HG03558 (cell line): ENCODE data around the gene MOCOS.

Source experiments
- ATAC-seq: cut with Tn5 transposase; IDR thresholded peaks from one replicate; pipeline ENCODE4 v1.9.1; 2021; ENCODE audit warnings: moderate number of reproducible peaks; ENCODE audit not compliant: unreplicated experiment; ENCODE audit errors: extremely low read depth

The MOCOS gene

DNA sequence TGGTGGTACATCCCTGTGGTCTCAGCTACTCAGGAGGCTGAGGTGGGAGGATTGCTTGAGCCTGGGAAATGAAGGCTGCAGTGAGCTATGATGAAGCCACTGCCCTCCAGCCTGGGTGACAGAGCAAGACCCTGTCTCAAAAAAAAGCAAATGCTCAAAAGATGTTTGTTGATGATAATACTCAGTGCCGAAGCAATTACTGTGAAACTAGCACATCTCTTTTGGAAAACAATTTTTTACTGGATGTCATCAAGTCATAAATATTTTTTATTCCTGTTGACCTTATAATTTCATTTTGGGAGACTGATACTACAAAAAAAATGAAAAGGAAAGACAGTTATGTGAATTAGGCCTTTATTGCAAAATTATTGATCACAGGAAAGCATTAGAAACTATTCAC, 75.7 kb downstream of the MOCOS start:
- no peak for ATAC-seq

DNA sequence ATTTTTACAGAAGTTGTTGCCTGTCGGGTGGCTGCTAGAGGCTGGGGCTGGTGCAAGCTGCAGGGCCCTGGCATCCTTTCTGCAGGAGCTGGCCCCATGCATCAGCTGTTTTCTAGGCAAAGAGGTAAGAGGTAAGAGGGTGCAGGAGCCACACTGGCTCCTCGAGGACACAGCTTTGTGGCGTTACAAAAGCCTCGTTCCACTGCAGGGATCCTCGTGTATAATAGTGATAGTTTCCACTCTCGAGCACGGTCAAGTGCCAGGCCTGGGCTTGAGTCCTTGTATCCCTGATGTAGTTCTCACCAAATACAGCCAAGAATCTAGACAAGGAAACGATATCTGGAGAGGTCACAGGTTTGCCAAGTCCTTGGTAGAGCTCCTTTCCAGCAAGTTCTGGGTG, 77.0 kb downstream of the MOCOS start:
- ATAC-seq, result no peak

DNA sequence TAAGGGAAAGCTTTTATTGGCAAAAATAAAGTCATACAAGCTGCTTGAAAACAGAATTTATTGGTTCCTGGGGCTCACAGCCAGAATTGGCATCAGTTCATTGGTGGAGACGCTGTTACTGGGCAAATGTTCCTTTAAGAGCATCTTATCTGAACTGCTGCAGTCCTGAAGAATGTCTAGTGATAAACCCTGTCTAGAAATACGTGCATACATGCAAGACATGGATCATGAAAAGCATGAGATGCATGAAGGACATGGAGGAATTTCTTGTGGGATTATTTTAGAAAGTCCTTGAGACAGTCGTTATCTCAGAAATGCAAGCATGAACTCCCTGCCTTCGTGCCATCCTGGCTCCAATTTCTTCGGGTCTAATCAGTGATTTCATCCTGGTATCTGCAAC, 77.7 kb downstream of the MOCOS start:
- no peak for ATAC-seq

DNA sequence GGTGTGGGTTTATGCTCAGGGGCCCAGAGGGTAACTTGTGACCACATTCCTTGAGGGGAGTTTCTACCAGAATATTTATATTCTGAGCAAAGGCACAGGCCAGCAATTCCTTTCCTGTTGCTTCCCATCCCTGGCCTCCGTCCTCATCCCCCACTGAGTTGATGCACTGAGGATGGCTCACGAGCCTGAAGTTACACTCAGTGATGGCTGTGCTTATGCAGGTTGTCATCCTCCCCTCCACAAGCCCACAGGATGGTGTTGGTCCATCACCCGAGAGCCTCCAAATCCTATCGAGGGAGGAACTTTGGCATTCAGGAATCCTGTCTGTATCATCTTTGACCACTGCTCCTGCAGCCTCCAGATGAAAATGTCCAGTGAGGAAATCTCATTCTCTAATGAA, 81.9 kb downstream of the MOCOS start:
- ATAC-seq, result no peak

DNA sequence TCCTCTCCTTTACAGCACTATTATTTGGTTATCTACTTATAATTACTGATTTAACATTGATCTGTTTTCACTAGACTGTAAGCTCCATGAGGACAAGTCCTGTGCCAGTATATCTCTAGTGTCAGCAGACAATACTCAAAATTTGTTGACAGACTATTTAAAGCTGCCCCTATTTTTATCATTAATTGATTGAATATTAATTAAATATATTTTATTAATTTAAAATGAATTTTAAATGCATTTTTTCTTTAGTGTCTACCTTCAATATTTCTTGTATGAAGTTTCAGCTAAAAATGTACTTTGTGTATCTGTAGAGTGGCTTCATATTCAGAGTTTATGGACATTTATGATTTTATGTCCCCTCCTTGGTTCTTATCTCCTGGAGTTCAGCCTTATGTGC, 83.9 kb downstream of the MOCOS start:
- no peak for ATAC-seq

DNA sequence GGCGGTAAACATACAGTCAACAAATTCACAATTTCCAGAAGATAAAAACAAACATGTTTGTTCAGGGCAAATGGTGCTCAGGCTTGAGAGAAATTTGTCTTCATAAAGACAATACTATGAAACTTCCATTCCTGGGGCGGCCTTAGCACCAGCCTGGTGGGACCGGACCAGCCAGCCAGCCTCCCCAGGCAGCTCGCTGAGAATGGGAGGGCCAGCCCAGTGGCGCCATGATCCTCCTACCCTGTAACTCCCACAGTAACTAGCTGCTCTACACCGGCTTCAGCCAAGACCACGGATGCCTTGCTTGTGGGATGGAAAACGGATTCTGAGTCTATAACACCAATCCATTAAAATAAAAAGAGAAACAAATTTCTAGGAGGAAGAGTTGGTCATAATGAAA, 86.0 kb downstream of the MOCOS start:
- no peak for ATAC-seq

DNA sequence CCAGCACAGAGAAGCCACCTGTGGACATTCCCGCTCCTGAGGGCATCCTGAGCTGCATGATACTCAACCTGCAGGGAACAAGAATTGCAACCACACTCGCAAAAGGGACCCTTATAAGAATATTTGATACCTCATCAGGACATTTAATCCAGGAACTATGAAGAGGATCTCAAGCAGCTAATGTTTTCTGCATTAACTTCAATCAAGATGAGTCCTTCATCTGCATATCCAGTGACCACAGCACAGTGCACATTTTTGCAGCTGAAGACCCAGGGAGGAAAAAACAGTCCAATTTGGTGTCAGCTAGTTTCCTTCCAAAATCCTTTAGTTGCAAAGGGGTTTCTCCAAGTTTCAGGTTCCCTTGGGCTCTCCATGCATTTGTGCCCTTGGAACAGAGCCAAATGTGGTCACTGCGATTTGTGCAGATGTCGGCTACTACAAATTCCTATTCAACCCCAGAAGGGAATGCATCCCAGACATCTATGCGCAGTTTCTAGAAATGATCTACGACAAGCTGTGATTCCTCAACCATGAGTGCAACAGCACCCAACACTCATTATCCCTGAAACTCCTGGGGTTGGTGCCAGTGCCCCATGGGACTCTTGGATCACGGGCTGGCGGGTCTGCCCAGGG, 86.9 kb downstream of the MOCOS start:
- no peak for ATAC-seq

DNA sequence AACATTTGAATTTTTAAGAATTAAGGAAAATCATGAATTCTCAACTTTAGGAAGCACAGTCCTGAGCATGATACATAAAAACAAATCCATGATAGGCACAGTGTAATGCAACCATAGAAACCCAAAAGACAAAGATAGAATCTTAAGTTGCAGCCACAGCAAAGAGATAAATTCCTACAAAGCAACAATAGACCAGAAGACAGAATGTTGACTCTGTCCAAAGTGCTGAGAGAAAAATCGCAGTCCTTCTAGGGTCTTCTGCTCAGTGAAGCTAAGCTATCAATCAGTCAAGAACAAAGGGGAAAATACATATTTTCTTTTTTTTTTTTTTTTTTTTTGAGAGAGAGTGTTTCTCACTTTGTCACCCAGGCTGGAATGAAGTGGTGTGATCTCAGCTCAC, 88.3 kb downstream of the MOCOS start:
- no peak for ATAC-seq

DNA sequence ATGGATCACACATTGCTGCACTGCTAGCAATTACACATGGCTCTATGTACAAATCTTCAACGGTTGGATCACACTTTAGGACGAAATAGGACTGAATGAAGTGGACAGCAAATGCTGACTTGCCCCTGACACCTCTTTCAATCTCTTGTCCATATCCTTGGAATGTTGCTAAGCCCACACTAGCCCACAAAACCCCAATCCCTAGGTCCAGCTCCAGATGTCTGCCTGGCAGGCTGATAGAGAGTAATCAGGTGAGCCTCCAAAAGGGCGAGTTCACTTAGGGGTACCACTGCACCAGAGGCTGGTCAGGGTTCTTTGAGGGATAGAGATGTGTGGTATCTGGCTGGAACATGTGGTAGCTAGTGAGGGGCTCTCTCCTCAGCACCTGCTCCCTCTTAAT, 91.7 kb downstream of the MOCOS start:
- no peak for ATAC-seq

DNA sequence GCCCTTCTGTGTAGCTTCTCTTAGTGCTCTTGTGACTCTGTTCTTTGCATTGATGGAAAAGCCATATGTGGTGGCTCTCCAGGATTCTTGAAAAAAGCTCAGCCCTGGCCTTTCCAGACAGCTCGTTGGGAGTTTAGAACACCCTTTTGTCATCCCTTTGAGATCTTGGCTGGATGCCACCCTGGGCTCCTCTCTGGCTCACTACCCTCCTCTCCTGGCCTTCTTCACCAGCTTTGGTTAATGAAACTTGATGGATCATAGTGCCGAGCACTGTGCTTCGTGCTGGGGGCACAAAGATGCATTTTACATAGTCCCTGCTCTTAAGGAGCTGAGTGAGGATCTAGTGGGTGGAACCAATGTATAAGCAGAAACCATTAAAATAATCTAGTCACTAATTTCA, 94.6 kb downstream of the MOCOS start:
- ATAC-seq, result no peak

DNA sequence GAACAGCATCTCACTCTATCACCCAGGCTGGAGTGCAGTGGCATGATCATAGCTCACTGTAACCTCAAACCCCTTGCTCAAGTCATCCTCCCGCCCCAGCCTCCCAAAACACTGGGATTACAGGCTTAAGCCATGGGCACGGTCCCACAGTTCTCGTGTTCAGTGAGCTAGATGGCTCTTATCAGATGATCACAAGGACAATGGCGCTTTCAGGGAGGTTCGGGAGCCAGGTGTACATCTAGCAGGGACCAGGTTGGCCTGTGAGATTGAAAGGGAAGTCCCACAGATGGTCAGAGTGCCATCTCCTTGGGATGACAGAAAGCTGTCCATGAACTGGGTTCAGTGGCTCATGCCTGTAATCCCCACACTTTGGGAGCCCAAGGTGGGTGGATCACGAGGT, 96.2 kb downstream of the MOCOS start:
- ATAC-seq, result no peak

DNA sequence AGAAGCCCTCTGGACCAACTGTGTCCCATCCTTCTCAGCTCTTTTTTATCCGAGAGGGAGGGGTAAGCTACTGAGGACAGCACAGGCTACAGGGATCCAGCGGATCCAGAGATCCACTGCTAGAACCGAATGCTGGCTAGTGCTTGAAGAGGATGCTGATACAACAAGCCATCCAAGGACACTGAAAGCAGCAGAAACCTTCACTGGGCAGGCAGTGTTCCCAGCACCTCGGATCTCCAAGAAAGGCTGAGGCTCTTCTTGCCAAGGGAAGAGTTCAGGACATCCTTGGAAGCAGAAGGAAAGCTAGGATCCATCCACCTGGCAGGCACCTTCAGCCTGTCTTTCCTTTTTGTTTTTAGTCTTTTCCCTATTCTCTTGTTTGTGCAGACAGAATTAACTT, 97.0 kb downstream of the MOCOS start:
- ATAC-seq, result no peak

DNA sequence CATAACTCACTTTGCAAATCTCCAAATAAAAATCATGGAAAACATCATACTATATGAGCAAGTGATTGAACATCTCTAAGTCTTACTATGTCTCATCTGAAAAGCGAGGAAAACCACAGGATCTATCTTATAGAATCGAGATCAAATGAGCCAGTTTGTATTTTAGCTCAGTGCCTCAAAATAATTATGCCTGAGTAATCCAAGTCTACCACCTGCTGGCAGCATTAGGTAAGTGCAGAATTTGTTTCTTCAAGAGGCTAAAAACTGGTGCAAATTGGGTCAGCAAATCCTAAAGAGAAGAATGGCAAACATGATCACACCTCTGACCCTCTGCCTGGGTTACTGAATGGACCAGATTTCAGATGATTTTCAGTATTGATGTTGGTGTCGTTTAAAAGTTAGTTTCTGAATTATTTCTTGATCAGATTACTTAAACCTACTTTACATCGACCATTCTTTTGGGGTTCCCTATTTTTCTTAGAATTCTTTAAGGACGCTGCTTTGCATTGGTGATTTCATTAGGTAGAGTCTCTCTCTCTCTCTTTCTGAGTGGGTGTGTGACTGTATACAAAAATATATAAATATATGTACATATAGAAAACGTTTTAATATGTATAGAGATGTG, 97.5 kb downstream of the MOCOS start:
- ATAC-seq, result no peak

DNA sequence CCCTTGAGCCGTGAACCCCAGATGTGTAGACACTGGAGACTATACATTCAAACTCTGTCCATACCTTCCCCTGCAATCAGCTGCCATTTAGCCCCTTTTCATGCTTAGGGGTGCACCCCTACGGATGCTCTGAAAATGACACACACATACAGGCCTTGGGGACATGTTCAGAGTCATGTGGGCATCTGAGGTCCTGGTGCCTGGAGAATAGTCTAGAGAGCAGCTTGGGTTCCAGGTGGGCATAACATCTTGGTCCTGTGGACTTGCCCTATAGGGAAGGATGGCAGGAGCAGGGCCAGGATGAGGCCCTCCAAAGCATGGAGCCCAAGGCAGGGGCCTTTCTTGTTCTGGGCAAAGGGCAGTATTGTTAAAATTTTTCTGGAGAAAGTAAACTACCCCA, 100.4 kb downstream of the MOCOS start:
- no peak for ATAC-seq

DNA sequence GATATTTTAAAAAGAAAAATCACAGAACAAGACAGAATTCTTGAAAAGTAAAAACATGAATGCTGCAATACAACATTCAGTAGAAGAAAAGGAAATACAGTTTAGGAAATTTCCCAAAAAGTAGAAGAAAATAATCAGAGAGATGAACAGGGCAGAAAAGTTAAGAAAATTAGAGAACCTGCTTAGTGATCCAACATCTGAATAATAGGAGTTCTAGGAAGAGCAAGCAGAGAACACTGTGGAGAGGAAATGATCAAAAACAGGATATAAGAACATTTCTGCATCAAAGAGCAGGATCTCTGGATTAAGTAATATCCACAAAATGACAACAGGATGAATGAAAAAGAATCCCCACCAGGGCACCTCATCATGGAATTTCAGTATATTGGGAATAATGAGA, 101.4 kb downstream of the MOCOS start:
- ATAC-seq, result no peak

DNA sequence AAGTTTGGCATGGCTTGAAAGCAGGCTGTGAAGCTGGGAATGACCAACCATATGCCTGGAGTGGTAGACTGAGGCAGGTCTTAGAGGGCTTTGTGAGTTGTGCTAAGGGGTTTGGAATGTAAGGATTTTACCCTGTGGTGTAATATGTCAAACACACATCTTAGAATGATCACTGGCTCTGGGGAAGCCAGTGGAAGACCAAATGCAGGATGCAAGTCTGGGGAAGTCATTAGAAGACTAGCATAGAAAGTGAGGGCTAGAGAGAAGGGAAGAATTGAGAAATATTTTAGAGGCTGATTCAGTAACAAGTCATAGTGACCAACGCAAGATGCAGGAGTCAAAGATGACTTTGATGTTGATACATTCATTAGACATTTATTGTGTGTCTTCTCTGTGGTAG, 106.7 kb downstream of the MOCOS start:
- no peak for ATAC-seq

DNA sequence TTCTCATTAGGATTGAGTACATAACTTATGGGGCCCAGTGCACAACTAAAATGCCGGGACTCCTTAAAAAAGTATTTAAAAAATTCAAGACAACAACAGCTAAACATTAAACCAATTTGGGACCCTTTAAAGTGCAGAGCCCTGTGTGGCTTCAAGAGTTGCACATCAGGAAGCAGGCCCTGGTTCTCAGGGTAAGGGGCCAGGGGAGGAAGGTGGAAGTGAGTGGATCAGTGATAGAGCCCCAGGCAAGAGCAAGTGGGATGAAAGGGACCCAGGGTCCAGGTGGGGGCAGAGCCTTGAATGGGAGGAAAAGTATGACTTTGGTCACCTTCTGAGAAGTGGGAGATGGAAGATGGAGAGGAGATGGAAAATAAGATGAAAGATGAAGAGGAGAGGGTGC, 107.9 kb downstream of the MOCOS start:
- no peak for ATAC-seq

DNA sequence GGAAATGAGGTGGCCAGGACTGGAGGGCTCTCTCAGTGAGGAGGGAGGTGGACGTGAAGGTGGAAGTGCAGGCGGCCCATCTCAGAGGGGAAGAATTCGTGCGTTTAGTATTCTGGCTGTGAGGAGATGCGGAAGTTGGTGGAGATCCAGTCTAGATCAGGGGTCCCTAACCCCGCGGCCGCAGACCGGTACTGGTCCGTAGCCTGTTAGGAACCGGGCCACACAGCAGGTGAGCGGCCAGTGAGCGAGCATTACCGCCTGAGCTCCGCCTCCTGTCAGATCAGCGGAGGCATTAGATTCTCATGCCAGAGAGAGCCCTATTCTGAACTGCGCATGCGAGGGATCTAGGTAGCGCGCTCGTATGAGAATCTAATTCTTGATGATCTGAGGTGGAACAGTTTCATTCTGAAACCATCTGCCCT, 108.6 kb downstream of the MOCOS start:
- no peak for ATAC-seq

DNA sequence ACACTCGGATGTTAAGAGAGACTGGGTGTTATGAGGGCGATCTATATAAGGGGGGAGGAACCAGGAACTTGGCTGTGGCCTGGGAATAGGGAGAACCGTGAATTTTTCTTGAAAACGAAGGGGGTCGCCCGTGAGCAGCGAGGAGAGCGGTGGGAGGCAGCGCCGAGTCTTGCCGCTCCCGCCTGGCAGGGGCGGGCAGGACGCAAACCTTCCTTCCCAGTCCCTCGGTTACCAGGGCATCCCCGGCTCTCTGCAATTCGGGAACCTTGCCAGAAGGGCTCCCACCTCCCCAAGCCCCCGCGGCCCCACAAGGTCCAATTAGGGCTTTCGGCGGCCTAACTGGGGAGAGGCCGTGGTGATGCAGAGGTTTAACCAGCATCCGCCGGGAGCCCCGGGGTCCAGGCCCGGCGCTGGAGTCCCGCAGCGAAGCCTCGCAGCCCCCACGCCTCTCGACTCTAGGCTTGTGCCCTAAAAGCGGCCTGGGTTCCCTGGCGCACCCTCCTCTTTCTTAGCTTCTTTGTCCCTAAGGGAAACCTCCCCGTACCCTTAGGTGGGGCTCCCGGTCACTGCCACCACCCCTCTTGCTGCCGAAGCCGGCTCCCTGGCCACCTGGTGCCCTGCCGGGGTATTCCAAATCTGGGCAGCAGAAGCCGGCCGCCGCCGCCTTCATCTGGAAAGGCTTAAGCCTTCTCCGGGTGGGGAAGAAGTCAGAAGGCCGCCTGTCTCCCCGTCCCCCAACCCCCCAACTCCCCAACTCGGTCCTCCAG, 109.5 kb downstream of the MOCOS start:
- no peak for ATAC-seq

DNA sequence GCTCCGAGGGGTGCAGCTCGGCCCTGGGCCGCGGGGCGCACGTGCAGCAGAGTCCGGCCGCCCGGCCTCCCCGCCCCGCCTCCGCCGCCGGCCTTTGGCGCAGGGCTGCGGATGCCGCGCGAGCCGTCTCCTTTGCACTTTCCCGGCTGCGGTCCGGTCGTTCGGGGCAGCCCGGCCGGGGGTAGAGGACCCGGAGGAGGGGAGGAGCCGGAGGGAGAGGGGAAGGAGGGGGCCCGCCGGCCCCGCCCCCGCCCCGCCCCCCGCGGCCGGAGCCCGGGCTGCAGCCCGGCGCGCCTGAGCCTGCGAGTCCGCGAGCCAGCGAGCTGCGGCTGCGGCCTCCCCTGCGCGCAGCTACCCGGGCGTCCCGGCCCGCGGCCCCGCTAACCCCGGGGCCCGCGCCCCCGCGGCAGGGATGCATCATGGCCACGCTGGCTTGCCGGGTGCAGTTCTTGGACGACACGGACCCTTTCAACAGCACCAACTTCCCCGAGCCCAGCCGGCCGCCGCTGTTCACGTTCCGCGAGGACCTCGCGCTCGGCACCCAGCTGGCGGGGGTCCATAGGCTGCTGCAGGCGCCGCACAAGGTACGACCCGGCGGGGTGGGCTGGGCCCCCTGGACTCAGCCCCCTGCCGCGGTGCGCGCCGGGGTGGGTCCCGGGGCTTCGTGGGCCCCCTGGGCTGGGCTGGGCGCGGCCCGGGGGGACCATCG, 110.3 kb downstream of the MOCOS start, which contains the start of gene FHOD3:
Gene FHOD3, plus strand, starts transcription at position 297 of the 709 bp plus-strand sequence. Its CDS starts 123 bp downstream, at position 420.
- ATAC-seq, result no peak

DNA sequence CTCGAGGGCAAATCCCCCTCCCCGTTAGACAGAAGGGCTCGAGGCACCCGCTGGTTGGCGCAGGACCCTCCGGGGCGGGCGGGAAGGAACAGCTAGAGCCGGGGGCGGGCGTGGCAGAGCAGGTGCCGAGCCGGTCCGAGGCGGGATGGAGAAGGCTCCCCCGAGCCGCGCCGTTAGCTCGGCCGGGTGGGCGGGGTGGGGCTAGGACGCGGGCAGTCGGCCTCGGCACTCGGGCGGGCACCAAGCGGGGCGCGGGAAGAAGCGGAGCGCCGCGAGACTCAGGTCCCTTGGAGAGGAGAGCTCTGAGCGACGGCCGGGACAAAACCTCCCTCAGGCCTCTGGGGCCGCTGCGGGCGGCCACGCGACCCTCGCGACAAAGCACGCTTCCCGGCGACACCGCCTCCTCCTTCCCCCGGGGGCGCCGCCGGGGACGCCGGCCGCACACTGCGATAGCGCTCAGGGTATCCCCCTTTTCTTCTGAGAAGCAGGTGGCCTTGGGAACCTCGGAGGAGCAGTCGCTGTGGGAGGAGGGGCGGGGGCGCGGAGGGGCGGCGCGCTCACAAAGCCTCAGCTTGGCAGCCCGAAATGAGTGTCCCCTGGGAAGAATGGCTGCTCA, 110.9 kb downstream of the MOCOS start:
- no peak for ATAC-seq
